GM23338 (cell line): Measurements from ENCODE around the gene NAA15. TPM values are rescaled to one million over a fixed set of nuclear protein-coding genes. Genes with fewer than 3 reads are reported as not detected.

Source experiments
- ATAC-seq: fragments of 200-7000 bp; cut with Tn5 transposase; 3 replicates; pipeline ENCODE4 v1.9.1; 2020
- DNase-seq: peaks from one replicate; pipeline ENCODE4 v3.0.0-alpha.2; 2015; ENCODE audit warnings: low spot score
- H2AFZ ChIP-seq: fragments of 200-600 bp; sonication (generic); 2 replicates; pipeline ENCODE4 v1.8.0; 2016; ENCODE audit warnings: antibody characterized with exemption, mild to moderate bottlenecking, moderate library complexity
- H3F3A ChIP-seq: fragments of 200-600 bp; sonication (generic); replicated peaks from 2 replicates; pipeline ENCODE4 v1.8.0; 2017; ENCODE audit warnings: antibody characterized with exemption, mixed run types, low read depth
- H3K27ac ChIP-seq: fragments of 200-600 bp; sonication (generic); 2 replicates; pipeline ENCODE4 v1.6.1; 2016; ENCODE audit warnings: low read depth
- H3K27me3 ChIP-seq: fragments of 200-600 bp; sonication (generic); 2 replicates; pipeline ENCODE4 v1.8.0; 2016; ENCODE audit warnings: mild to moderate bottlenecking, mixed run types, moderate library complexity; ENCODE audit not compliant: insufficient read depth
- H3K36me3 ChIP-seq: fragments of 200-600 bp; sonication (generic); 2 replicates; pipeline ENCODE4 v1.8.0; 2016; ENCODE audit warnings: mild to moderate bottlenecking; ENCODE audit not compliant: insufficient read depth
- H3K4me1 ChIP-seq: fragments of 200-600 bp; sonication (generic); 2 replicates; pipeline ENCODE4 v1.8.0; 2016; ENCODE audit warnings: mild to moderate bottlenecking, moderate library complexity; ENCODE audit not compliant: insufficient read depth
- H3K4me2 ChIP-seq: fragments of 200-600 bp; sonication (generic); 2 replicates; pipeline ENCODE4 v1.7.1; 2017; ENCODE audit warnings: mixed run types
- H3K4me3 ChIP-seq: fragments of 200-600 bp; sonication (generic); 2 replicates; pipeline ENCODE4 v1.6.1; 2016; ENCODE audit warnings: mixed run types
- H3K79me2 ChIP-seq: fragments of 200-600 bp; sonication (generic); replicated peaks from 2 replicates; pipeline ENCODE4 v1.8.0; 2017; ENCODE audit warnings: mild to moderate bottlenecking; ENCODE audit not compliant: insufficient read depth
- H3K9me2 ChIP-seq: fragments of 200-600 bp; sonication (generic); 2 replicates; pipeline ENCODE4 v1.8.0; 2017; ENCODE audit not compliant: insufficient read depth
- H4K20me1 ChIP-seq: fragments of 200-600 bp; sonication (generic); replicated peaks from 2 replicates; pipeline ENCODE4 v1.8.0; 2017; ENCODE audit warnings: mild to moderate bottlenecking; ENCODE audit not compliant: insufficient read depth
- H3K27ac Mint-ChIP-seq: 2 replicates; pipeline ENCODE4 v1.8.0; 2020; ENCODE audit warnings: inconsistent platforms, mild to moderate bottlenecking, moderate library complexity, mixed read lengths
- H3K27me3 Mint-ChIP-seq: 3 replicates; pipeline ENCODE4 v1.8.0; 2022; ENCODE audit warnings: low read depth, mild to moderate bottlenecking, moderate library complexity, mixed read lengths, inconsistent platforms; ENCODE audit not compliant: insufficient read depth, poor library complexity
- H3K36me3 Mint-ChIP-seq: 3 replicates; pipeline ENCODE4 v1.8.0; 2021; ENCODE audit warnings: low read depth, mild to moderate bottlenecking, inconsistent platforms, moderate library complexity, mixed read lengths
- H3K4me1 Mint-ChIP-seq: 3 replicates; pipeline ENCODE4 v1.8.0; 2020; ENCODE audit warnings: mild to moderate bottlenecking, inconsistent platforms, mixed read lengths
- H3K4me3 Mint-ChIP-seq: 3 replicates; pipeline ENCODE4 v1.8.0; 2021; ENCODE audit warnings: moderate library complexity, mild to moderate bottlenecking, inconsistent platforms, mixed read lengths
- H3K9me3 Mint-ChIP-seq: 3 replicates; pipeline ENCODE4 v1.8.0; 2020; ENCODE audit warnings: moderate library complexity, mild to moderate bottlenecking, inconsistent platforms, mixed read lengths
- CREB1 ChIP-seq: fragments of 250-450 bp; sonication (Bioruptor Pico); IDR thresholded peaks from 2 replicates; pipeline ENCODE4 v1.5.0; 2020; ENCODE audit warnings: low read depth, mild to moderate bottlenecking, moderate library complexity
- CTCF ChIP-seq, 2 experiments: fragments of 200-600 bp in 1 of 2; sonication (generic) in 1 of 2; conservative IDR thresholded peaks; 2 replicates each; pipeline versions ENCODE4 v1.5.1 to v1.6.1; 2016 to 2017; ENCODE audit warnings: antibody characterized with exemption in 2 of 2, low read depth in 2 of 2, mild to moderate bottlenecking in 2 of 2, moderate library complexity in 1 of 2
- ETS1 ChIP-seq: IDR thresholded peaks from 2 replicates; pipeline ENCODE4 v1.6.1; 2016; ENCODE audit warnings: antibody characterized with exemption
- EZH2 ChIP-seq: fragments of 200-600 bp; sonication (generic); IDR thresholded peaks from one replicate; pipeline ENCODE4 v1.8.0; 2017; ENCODE audit warnings: antibody characterized with exemption, mild to moderate bottlenecking, low read depth; ENCODE audit not compliant: unreplicated experiment
- EZH2phosphoT487 ChIP-seq: fragments of 200-600 bp; sonication (generic); IDR thresholded peaks from one replicate; pipeline ENCODE4 v1.8.1; 2018; ENCODE audit warnings: antibody characterized with exemption; ENCODE audit not compliant: unreplicated experiment
- JUNB ChIP-seq: IDR thresholded peaks from one replicate; pipeline ENCODE4 v1.6.1; 2016; ENCODE audit warnings: antibody characterized with exemption; ENCODE audit not compliant: unreplicated experiment
- NANOG ChIP-seq: IDR thresholded peaks from 2 replicates; pipeline ENCODE4 v1.6.1; 2016; ENCODE audit warnings: antibody characterized with exemption, borderline replicate concordance
- POLR2AphosphoS5 ChIP-seq: IDR thresholded peaks from 2 replicates; pipeline ENCODE4 v1.6.1; 2016; ENCODE audit warnings: antibody characterized with exemption, low read depth
- REST ChIP-seq: IDR thresholded peaks from one replicate; pipeline ENCODE4 v1.6.1; 2018; ENCODE audit warnings: antibody characterized with exemption; ENCODE audit not compliant: unreplicated experiment
- STAT1 ChIP-seq: IDR thresholded peaks from one replicate; pipeline ENCODE4 v1.6.1; 2016; ENCODE audit warnings: antibody characterized with exemption; ENCODE audit not compliant: unreplicated experiment
- ZNF114 ChIP-seq: fragments of 250-450 bp; sonication (Bioruptor Pico); IDR thresholded peaks from 2 replicates; pipeline ENCODE4 v1.5.0; 2020; ENCODE audit warnings: mild to moderate bottlenecking, moderate library complexity
- ZNF331 ChIP-seq: fragments of 250-450 bp; sonication (Bioruptor Pico); IDR thresholded peaks from 2 replicates; pipeline ENCODE4 v1.5.0; 2020; ENCODE audit warnings: low read depth, mild to moderate bottlenecking, moderate library complexity
- ZNF462 ChIP-seq: fragments of 250-450 bp; sonication (Bioruptor Pico); IDR thresholded peaks from 2 replicates; pipeline ENCODE4 v1.5.0; 2020; ENCODE audit warnings: mild to moderate bottlenecking, moderate library complexity
- polyA plus RNA-seq: library from polyadenylated mRNA; unstranded; fragments of >200 nt; fragmentation: Nextera tagmentation; extraction: Ambion mirVana; gene quantifications from 2 replicates; pipeline ENCODE4 v1.2.1, GENCODE V29; 2016
- total RNA-seq: library from RNA; depleted of rRNA; stranded (reverse); fragments of >200 nt; shearing (Covaris generic); gene quantifications from 2 replicates; pipeline ENCODE4 v1.2.3, GENCODE V29; 2014

Gene NAA15
- total and polyA plus RNA-seq, 2 experiments from 2014 or later = 80.1 to 101 TPM

GRCh38 chr4:139460565-139460964 lies 159.3 kb downstream of the NAA15 start:
- Histone ChIP-seq H4K20me1 (no peaks in the 10 kb centered on the region; the same call in 1 of the 2 replicates), H3K79me2 (peaks cover 90% of the 10 kb centered on the region), H3K27me3 (no peaks in the 10 kb centered on the region), H3F3A (no peaks in the 10 kb centered on the region), H3K4me3 (peak overlapping the region; percentile 11), H3K9me2 (no peaks in the 10 kb centered on the region), H2AFZ (no peak overlapping the region), H3K27ac (peak overlapping the region; percentile 97), H3K36me3 (no peaks in the 10 kb centered on the region), H3K4me1 (peaks cover 33% of the 10 kb centered on the region), H3K4me2 (peak overlapping the region; percentile 39; the same call in 1 of the 2 replicates)
- peak; percentile 84 for DNase-seq
- ATAC-seq = peak; percentile 66
- H3K36me3 Mint-ChIP-seq = peaks cover 11% of the 10 kb centered on the region; the same call in 2 of the 3 replicates
- H3K27ac Mint-ChIP-seq = peak overlapping the region; percentile 94
- peaks cover 6% of the 10 kb centered on the region; the same call in 1 of the 3 replicates for H3K9me3 Mint-ChIP-seq
- peak overlapping the region; percentile 53 for H3K4me3 Mint-ChIP-seq
- TF ChIP-seq JUNB (no peak), CTCF (conservative IDR thresholded peaks at IDR 0.05; ENCODE audit: low read depth in 2 of 2) (no peak), ZNF462 (CRISPR knock-in tag) (no peak), POLR2AphosphoS5 (no peak), STAT1 (no peak), REST (no peak), ETS1 (no peak), ZNF331 (CRISPR knock-in tag) (no peak), EZH2 (no peak), NANOG (no peak), CREB1 (CRISPR knock-in tag) (no peak), EZH2phosphoT487 (no peak), ZNF114 (no peak)
- H3K27me3 Mint-ChIP-seq = no peaks in the 10 kb centered on the region
- H3K4me1 Mint-ChIP-seq = peaks cover 56% of the 10 kb centered on the region
